Left renal pelvis (tissue), 4 donors: ENCODE data around the gene ZC3H11A. TPM values are rescaled to one million over a fixed set of nuclear protein-coding genes. Genes with fewer than 3 reads are reported as not detected.
"Not testable (repeated sequence)": the region's sequence is repeated elsewhere in the genome, so short reads cannot be mapped to it uniquely, and the experiment has no call there.

Experiments
- DNase-seq, 4 donors: peaks; one replicate each; pipeline ENCODE4 v3.0.0-alpha.2; 2013; ENCODE audit warnings: low read depth in 4 of 4, low spot score in 3 of 4
- polyA plus RNA-seq, 4 donors: library from polyadenylated mRNA; unstranded; fragments of 120-200 nt; gene quantifications; one replicate each; pipeline ENCODE4 v1.2.1, GENCODE V29; 2013; ENCODE audit not compliant: insufficient read length in 4 of 4

The ZC3H11A gene
- polyA plus RNA-seq, 4 donors, result 119 to 165 (median 153) TPM

DNA sequence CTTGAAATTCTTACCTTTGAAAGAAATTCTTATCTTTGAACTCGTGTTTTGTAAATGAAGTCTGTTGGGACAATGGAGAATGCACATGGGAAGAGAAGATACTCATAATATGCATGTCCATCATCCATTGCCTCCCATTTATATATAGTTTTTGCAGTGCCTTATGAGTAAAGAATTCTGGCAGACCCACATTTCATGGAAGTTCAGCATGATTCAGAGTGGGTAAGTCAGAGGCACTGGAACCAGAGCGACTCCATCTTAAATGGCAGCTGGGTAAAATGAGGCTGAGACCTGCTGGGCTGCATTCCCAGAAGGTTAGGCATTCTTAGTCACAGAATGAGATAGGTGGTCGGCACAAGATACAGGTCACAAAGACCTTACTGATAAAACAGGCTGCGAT lies 16.6 kb upstream of the ZC3H11A start:
- no peak for DNase-seq

DNA sequence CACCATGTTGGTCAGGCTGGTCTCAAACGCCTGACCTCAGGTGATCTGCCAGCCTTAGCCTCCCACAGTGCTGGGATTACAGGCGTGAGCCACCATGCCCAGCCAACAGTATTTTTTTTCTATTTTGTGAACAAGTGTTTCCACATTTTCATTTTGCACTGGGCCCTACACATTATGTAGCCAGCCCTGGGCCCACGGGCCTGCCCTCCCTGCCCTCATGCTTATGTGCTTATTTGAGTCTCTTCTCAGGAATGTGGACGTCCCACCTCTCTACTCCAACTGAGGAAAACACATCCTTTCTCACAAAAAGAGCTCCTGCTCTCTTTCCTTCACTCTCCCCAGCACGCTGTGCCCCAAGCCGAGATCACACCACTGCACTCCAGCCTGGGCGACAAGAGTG lies 13.5 kb upstream of the ZC3H11A start:
- DNase-seq, result no peak

DNA sequence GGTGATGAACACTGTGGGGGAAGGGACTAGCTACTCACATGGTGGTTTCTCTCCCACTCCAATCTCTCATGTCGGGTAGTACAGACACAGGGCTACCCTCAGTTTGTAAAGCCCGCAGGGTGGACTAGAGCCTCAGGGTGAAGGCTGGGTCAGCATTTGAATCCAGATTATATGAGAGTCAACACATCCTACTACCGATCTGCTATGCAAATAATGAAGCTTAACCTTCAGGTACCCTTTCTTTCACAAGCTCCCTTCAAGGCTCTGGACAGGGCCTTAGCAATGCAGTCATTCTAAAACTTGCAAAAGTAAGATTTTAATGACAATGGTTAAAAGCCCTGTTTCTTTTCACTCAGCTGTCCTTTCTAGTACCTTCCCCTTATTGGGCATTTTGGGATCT lies 5.5 kb upstream of the ZC3H11A start:
- DNase-seq, result no peak

DNA sequence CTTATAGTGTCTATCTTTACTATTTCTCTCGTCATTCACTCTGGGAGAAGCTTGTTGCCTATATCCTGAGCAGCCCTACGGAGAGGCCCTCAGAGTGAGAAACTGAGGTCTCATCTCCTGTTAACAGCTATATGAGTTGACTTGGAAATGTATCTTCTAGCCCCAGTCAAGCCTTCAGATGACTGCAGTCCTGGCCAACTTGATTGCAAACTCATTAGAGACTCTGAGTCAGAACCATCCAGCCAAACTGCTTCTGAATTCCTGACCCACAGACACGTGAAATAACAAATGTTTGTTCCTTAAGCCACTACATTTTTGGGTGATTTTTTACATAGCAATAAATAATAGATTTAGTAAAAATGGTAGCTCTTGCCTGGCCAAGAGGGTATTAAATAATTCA lies 3.9 kb upstream of the ZC3H11A start:
- DNase-seq, result no peak

DNA sequence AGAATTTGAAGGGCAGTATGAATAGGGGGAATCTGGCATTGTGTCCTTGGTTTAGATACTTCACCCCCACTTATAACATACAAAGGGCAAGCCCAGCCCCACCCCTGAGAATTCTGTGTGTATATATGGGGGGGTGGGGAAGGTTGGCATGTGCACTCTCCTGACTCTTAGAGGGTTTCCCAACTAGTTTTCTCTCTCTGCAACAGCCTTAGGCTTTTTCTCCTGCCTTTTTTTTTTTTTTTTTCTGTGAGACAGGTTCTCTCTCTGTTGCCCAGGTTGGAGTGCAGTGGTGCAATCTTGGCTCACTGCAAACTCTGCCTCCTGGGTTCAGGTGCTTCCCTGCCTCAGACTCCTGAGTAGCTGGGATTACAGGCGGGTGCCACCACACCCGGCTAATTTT lies 2.9 kb upstream of the ZC3H11A start:
- no peak for DNase-seq

DNA sequence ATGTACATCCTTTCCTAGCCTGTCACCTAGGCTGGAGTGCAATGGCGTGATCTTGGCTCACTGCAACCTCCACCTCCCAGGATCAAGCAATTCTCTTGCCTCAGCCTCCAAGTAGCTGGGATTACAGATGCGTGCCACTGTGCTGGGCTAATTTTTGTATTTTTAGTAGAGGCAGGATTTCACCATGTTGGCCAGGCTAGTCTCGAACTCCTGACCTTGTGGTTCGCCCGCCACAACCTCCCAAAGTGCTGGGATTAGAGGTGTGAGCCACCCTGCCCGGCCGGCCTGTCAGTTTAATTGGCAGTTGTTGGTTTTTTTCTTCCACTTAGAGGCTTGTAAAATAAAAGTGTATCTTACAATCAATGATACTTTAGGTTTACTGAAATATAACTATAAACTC lies 1.9 kb upstream of the ZC3H11A start:
- DNase-seq, result not testable (repeated sequence)

DNA sequence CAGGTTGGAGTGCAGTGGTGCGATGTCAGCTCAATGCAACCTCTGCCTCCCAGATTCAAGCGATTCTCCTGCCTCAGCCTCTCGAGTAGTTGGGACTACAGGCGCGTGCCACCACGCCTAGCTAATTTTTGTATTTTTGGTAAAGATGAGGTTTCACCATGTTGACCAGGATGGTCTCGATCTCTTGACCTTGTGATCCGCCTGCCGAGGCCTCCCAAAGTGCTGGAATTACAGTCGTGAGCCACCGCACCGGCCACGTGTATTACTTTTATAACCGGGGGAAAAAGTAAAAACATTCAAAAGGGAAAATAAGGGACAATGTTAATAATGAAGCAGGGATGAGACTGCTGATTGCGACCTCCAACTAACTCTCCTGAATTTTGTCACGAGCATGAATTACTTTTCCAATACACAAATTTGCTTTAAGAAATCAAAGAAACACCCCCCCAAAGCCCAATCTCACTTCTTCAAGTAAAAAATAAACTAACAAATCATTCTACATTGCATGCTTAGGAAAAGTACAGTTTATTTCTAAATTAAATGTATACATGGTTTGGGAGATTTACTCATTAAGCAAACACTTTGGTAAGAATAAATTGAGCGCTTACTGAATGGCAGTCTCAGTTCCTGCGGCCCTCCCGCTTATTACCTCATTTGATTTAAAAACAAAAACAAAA lies 521 bp upstream of the ZC3H11A start:
- no peak for DNase-seq

DNA sequence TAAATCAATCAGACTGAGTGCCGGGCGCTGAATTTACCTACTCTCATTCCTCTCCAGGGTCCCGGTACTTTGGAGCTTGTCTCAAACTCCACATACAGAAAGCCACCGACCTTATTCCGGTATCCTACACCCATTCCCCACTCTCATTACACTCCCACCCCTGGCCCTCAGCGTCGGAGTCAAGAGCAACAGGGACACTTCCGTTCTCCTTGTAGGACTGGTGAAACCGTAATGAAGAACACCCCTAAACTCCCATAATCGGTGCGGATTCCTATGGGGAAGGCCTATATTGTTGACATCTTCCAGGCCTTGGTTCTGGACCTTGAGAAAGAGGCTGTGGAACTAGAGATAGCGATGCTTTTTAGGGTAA lies 798 bp downstream of the ZC3H11A start:
- DNase-seq, result peak in 1 of 4 donors; percentile 36

DNA sequence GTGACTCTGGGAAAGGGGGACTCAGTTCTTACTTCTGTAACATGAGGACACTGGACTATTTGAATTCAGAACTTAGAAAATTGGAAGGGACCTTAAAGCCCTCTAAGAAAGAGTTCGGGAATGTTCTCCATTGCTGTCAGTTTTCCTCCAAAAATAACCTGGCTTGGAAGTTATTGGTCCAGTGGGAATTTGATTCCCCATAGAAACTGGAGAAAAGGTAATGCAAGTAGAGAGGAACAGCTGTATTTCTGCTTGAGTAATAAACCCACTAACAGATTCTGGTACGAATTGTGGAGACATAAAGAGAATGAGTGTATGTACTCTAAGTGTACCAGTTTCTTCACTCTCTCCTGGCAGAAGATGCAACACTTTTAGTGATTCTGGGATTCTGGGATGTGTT lies 1.8 kb downstream of the ZC3H11A start:
- DNase-seq, result no peak

DNA sequence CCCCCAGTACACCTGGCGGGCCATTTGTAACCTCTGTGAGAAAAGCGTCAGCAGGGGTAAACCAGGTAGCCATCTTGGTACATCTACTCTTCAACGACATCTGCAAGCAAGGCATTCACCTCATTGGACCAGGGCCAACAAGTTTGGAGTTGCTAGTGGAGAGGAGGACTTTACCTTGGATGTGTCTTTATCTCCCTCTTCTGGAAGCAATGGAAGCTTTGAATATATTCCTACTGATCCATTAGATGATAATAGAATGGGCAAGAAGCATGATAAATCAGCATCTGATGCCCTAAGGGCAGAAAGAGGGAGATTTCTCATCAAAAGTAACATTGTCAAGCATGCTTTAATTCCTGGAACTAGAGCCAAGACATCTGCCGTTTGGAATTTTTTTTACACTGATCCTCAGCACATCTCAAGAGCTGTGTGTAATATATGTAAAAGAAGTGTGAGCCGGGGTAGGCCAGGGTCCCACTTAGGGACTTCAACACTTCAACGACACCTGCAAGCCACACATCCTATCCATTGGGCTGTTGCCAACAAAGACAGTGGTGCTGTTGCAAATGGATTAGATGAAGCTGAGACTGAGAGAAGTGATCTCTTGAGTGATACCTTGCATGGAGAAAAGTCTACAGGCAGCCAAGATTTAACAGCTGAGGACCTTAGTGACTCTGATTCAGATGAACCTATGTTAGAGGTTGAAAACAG lies 2.7 kb downstream of the ZC3H11A start:
- no peak for DNase-seq

DNA sequence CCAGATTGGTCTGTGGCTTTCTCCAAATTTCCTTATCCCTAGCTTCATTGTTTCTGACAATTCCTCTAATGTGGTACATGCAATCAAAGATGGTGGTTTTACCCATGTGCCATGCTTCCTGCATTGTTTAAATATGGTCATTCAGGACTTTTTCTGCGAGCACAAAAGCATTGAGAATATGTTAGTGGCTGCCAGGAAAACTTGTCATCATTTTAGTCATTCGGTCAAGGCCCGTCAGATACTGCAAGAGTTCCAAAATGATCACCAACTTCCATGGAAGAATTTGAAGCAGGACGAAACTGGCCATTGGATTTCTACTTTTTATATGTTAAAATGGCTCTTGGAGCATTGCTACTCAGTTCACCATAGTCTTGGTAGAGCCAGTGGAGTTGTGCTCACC lies 3.7 kb downstream of the ZC3H11A start:
- no peak for DNase-seq

DNA sequence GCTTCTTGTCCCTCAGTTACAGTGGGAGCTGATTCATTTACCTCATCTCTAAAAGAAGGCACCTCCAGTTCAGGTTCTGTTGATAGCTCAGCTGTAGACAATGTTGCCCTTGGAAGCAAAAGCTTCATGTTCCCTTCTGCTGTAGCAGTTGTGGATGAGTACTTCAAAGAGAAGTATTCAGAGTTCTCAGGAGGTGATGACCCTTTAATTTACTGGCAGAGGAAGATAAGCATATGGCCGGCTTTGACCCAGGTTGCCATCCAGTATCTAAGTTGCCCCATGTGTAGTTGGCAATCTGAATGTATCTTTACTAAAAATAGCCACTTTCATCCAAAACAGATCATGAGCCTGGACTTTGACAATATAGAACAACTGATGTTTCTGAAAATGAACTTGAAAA lies 4.5 kb downstream of the ZC3H11A start:
- no peak for DNase-seq

DNA sequence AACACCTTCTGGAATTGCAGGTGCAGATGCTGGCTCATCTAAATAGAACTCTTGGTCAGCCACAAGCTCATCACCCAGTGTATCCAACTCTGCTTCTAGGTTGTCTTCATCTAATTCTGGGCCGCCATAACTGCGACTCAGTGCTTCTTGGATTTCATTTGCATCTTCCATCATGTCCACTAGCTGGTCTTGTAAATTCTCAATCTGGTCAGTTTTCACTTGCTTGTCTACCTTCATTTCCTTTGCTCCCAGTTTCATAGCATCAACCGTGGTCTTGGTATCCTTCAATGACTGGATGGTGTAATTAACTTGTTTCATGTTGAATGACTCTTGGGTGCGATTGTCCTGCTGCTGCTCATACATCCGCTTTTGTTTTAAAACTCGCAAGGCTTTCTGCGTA lies 10.3 kb downstream of the ZC3H11A start:
- DNase-seq, result no peak

DNA sequence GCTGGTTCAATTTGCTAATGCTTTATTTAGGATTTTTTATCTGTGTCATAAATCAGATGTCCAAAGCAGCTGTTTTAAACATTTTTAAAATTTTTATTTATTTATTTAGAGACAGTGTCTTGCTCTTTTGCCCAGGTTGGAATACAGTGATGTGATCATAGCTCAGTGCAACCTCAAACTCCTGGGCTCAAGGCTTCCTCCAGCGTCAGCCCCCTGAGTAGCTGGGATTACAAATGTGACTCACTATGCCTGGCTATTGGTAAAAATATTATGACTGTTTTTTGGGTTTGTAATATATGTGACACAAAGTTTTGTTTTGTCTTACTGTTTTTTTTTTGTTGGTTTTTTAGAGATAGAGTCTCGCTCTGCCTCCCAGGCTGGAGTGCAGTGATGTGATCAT lies 11.8 kb downstream of the ZC3H11A start:
- DNase-seq, result no peak

DNA sequence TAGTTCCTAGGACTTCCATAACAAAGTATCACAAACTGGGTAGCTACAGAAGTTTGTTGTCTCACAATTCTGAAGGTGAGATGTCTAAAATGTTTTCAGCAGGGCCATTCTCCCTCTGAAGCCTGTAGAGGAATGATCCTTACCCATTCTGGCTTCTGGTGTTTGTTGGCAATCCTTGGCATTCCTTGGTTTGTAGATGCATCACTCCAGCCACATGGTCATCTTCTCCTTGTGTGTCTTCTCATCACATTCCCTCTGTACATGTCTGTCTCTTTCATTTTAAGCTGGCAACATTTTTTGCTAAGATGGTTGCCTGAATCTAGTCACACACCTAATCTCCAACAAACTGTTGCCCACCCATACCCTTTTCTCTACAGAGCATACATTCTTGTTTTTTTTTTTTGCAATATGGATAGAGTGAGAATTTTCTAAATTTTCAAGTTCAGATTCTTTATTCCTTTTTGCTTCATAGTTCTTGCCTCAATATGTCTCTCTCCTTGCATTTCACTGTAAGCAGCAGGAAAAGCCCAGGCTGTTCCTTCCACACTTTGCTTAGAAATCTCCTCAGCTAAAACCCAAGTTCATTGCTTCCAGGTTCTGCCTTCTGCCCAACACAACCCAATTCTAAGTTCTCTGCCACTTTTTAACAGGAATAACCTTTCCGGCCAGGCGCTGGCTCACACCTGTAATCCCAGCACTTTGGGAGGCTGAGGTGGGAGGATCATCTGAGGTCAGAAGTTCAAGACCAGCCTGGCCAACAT lies 18.3 kb downstream of the ZC3H11A start:
- no peak for DNase-seq

DNA sequence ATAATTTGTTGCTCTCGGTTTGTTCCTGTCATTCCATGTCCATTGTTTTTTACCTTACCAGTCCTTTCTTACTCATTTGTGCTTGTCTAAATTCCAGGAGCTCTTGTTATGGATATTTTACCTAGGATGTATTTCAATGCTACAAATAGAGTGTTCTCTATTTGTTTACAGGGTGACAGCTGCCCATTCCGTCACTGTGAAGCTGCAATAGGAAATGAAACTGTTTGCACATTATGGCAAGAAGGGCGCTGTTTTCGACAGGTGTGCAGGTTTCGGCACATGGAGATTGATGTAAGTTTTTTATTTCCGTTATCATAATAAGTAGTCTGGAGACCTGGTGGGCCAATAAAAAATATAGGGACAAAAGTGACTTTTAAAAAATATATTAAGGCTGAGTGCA lies 23.0 kb downstream of the ZC3H11A start:
- DNase-seq, result no peak

DNA sequence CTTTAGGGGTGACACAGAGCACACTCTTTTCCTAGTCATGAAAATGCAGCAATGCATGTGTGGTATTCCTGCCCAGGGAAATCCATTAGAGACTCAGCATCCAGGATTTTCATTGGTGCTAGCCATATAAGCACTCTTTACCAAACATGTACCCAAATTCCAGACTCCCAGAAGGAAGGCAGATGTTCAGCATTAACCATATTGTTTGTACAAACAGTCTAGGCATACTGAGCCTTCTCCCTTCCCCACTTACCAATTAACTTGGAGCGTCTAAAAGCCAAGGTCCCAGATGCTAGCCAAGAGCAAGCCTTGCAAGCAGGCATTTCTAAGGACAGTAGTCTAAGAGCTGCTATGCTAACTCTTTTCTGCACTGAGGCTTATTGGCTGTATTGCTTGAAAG lies 27.9 kb downstream of the ZC3H11A start:
- no peak for DNase-seq

DNA sequence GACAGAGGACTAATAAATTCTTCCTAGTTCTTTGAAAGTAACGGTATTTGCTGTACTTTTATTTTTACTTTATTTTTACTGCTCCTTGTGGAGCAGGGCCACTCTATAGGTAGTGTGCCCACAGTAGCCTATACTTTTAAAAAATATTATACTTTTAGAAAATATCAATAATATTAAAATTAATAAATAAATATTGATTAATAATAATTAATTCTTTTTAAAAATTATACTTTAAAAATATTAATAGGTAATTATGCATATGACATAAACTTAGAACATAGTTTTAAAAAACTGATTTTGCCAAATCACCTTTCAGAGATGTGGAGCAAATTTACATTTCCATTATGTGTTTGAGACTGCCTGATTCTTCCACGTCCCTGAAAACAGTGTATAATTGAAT lies 30.8 kb downstream of the ZC3H11A start:
- DNase-seq, result no peak

DNA sequence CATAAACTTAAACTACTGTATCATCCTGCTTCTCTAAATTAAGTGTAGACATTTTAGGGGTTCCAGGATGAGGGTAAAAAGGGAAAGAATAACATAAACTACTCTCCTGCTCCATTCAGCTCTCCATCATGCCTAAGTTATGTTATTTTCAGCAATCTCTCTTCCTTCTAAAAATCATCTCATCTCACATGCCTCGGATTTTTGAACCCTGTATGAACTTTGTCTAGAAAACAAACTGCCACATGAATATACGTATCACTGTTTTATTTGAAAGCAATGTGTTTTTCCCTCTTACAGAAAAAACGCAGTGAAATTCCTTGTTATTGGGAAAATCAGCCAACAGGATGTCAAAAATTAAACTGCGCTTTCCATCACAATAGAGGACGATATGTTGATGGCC lies 32.6 kb downstream of the ZC3H11A start:
- no peak for DNase-seq

DNA sequence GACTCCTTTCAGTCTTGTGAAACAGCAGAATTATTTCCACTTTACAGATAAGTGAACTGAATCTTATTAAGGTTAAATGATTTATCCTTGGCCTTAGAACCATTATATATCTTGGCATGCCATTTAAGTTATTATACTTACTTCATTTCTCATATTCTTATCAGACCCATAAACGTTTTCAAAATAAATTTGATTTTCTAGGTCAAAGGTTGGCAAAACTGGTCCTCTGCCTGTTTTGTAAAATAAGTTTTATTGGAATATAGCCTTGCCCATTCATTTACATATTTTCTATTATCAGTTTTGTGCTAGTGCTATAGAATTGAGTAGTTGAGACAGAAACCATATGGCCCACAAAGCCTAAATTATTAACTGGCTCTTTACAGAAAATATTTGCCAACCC lies 33.1 kb downstream of the ZC3H11A start:
- no peak for DNase-seq

DNA sequence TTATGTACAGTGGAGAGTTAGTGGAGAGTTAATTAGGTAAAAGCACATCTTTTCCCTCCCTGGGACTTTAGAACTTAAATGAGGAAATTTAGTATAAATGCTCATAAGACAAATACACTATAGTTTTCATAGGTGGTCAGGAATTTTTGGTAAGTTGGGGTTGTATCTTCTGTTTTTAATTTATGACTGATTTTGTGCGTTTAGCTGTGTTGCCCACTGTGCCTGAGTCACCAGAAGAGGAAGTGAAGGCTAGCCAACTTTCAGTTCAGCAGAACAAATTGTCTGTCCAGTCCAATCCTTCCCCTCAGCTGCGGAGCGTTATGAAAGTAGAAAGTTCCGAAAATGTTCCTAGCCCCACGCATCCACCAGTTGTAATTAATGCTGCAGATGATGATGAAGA lies 33.8 kb downstream of the ZC3H11A start:
- DNase-seq, result not testable (repeated sequence)

DNA sequence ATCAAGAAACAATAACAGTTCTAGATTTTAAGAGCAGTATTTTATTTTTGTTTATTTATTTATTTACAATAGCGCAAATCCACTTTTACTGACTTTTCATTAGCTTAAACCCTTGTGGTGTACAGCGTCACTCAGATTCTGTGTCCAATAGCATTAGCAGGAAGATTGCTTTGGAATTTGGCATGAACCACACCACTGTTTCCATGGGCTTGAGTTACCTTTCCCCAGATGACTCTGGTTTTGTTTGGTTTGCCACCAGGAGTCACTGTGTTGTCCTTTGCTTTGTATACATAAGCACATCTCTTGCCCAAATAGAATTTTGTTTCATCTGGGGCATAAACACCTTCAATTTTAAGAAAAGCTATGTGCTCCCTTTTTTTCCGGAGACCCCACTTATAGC lies 40.1 kb downstream of the ZC3H11A start:
- DNase-seq, result no peak
